ENCODE results near the gene OTUD1.

DNA sequence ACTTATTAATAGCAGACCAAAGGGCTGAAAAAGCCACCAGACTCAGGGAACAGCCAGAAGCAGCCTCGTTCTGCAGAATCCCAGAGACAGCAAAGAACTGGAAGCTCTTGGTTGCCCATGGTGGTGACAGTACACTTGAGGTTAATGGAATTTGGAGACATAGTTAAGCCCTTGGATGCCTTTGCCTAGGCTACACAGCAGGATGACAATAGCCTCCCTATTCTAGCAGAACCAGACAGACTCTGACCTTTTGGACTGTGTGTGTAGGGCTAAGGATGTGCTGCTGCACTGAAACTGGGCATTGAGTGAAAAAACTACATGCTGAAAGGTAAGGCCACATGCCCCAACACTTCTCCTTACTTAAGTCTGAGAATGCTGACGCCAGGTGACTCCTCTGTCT is 22.7 kb downstream of the OTUD1 start:
- TF ChIP-seq CTCF (IDR thresholded peaks at IDR 0.05) (no peak), POLR2A (IDR thresholded peaks at IDR 0.05) (no peak)
